NCI-H226 (cell line): ENCODE data around the gene ERCC3.
"Not testable (repeated sequence)": the region's sequence is repeated elsewhere in the genome, so short reads cannot be mapped to it uniquely, and the experiment has no call there.

ENCODE experiments used
- DNase-seq: peaks from one replicate; pipeline ENCODE4 v3.0.0-alpha.2; 2015

ERCC3 gene

DNA sequence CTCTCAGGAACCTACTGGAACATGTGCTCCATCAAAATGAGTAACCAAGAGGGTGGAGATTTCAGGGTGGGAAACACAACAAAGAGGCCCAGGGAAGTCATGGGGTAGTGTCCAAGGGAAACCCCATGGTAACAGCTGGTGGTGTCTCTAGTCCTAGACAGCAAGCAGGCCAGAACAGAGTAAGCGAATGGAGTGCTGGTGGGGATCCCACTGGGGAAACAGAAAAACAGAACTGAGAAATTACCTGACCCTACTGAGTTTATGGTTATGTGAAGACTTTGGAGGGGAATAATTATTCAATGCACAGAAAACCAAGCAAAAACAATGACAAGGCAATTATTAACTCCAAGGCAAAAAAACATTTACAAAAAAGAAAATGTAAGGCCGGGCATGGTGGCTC is 16.9 kb downstream of the ERCC3 start:
- DNase-seq: no peak

DNA sequence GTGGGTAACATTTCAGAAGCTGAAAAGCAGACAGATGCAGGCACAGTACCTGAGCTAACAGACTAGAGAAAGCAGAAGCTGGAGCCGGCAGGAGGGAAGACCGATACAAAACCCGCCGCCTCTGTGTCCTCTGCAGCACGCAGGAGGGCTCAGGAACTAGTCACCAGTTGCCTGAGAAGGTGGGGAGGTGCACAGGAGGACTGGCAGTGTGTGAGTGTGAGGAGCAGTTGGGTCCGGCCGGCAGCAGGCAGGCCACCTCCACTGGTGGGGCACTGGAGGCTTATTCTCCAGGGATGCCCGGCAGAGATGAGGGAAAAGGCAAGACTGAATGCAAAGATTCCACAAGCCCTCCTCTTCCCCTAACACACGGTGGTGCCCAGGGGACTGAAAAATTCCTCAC is 18.2 kb downstream of the ERCC3 start:
- DNase-seq: no peak

DNA sequence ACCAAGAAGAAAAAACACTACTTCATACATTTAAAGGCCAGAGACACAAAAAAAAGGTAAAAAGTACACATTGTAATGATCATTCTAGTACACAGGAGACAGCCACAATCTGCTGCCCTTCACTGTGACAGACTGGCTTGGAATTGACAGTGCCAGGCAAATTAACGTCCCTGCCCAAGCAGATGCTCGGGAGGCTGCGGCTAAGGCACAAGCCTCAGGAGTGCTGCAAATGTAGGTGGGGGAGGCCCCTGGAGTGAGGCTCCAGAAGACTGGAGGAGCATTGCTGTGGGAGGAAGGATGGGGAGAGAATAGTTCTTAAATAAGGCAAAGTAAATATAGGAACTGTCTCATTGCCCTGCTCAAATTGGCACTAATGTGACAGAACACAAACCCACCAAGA is 18.6 kb downstream of the ERCC3 start:
- no peak for DNase-seq

DNA sequence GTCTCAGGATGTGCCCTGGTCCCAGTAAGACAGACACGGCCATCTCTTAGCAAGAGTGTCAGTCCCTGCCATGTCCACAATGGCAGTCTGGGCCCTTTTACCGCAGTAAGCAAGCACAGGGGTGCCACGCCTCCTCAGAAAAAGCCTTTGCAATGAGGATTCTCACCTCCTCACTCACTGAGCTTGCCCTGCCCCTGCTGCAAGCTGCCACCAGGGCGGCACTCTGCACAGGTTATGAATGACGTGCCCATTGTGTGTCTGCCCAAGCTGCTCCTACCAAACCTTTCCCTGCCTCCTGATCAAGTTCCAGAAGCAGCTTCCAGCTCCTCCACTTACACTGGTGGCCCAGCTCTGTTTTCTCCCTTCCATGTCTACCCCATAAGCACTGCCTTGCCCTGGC is 23.3 kb downstream of the ERCC3 start:
- no peak for DNase-seq

DNA sequence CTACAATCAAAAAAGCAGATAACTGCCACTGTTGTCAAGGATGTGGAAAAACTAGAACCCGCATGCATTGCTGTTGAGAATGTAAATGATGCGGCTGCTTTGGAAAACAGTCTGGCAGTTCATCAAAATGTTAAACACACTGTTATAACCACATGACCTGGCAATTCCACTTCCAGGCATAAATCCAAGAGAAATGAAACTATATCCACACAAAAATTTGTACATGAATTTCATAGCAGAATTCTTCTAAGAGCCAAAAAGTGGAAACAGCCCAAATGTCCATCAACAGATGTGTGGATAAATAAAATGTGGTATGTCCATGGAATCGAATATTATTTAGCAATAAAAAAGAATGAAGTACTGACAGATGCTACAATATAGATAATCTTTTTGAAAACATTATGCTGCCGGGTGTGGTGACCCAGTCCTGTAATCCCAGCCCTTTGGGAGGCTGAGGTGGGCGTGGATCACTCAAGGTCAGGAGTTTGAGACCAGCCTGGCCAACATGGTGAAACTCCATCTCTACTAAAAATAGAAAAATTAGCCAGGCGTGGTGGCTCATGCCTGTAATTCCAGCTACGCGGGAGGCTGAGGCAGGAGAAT is 32.0 kb downstream of the ERCC3 start:
- no peak for DNase-seq

DNA sequence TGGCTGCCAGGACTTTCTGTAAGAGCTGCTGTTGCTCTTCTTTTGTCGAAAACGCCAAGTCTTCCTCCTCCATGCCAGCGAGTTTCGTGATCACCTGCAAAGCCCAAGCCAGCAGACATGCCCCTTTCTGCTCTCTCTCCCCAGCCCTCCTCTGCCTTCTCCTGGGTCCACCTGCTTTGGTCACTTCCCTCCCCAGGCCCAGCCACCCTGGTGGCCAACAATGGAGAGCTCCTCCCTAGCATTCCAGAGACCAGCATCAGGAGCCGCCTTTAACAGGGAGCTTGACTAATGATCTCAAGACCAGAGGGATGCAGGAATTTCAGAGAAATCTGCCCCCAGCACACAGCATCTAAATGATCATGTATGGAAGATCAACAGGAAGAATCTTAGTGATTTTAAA is 34.6 kb downstream of the ERCC3 start:
- DNase-seq: no peak

DNA sequence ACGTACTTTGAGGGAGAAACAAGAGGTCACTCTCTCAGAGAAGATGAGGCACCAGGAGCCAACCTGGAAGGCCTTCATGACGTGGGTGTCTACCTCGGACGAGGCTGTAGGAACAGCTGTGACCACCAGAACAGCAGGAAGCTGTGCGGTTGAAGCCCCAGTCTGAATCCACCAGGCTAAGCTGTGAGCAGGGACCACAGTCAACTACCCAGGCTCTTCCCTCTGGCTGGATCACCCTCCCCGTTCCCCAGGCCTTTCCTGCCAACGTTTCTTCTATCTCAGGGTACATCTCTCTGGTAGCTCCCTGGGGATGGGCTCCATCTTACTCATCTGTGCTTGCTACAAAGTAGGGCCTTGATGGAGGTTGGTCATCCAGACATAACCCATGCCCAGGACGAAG is 37.1 kb downstream of the ERCC3 start:
- DNase-seq: no peak

DNA sequence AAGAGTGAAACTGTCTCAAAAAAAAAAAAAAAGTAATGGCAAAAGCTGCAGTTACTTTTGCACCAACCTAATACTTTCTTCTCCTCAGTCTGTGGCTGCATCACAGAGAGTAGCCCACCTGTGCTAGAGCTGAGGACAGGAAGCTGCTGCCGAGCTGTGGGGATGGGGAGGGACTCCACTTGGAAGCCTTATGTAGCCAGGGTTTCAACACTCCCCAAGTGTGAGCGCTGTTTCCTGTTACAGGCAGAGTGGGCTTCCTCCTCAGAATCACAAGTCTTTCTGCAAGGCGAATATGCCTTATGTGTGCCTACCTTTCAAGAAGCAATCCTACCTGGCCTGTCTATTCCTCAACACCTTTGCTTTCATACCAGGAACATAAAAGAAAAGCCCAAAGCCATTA is 37.6 kb downstream of the ERCC3 start:
- DNase-seq: no peak

DNA sequence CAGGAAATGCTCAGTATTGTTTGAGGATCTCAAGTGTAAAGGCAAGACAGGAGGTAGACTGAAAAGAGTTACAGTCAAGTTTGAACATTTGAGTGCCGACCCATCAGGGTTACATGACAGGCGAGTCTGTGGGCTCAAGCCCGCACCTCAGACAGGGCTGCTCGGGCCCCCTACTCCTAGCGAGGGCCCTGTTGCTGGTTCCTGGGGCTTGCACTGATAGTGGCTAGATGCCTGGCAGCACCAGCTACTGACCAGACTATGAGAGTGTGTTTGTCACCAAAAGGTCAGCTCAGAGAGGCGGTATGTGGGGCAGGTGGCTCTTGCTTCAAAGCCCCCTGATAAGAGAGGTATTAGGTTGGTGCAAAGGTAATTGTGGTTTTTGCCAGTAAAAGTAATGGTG is 38.2 kb downstream of the ERCC3 start:
- no peak for DNase-seq

DNA sequence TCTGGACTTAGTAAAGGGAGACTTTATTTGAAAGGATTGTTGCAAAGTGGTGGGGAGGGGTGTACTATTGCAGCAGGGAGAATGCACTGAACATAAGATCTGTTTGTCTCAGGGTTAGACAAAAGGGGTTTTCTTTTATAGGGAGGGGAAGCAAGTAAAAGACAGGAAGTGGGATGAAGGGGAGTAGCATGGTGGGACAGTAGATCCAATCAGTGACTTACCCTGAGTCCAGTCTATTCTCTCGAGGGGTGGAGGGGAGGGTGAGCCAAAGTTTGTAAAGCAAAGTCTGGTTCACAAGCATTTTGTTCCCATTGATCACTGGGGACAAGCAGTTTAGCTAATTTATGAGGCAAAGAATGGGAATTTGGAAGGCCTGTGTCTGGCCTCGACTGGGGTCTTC is 38.8 kb downstream of the ERCC3 start:
- DNase-seq: no peak

DNA sequence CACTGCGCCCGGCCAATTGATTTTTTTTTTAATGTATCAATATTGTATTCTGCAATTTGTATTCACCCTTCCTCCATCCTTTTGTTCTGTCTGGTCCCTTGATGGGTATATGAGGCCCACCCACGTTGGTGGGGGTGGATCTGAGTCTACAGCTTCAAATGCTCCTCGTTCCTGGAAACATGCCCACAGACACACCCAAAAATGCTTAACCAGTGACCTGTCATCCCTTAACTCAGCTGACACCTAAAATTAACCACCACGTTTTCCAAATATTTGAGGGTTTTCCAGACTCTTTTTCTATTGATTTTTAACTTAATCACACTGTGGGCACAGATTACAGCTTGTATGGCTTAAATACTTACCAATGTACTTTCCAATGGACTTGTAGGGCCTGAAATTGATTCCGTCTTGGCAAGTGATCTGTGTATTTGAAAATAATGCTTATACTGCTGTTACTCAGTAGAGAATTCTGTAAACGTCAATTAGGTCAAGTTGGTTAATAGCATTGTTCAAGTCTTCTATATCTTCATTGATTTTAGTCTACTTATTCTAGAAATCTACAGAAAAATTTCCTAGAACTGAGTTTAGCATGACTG is 39.5 kb downstream of the ERCC3 start:
- DNase-seq: peak; percentile 42

DNA sequence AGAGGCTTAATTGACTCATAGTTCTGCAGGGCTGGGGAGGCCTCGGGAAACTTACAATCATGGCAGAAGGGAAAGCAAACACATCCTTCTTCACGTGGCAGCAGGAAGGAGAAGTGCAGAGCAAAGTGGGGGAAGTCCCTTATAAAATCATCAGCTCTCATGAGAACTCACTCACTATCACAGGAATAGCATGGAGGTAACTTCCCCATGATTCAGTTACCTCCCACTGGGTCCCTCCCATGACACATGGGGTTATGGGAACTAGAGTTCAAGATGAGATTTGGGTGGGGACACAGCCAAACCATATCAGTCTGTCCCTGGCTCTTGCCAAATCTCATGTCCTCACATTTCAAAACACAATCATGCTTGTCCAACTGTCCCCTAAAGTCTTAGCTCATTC is 52.8 kb downstream of the ERCC3 start:
- DNase-seq: not testable (repeated sequence)

DNA sequence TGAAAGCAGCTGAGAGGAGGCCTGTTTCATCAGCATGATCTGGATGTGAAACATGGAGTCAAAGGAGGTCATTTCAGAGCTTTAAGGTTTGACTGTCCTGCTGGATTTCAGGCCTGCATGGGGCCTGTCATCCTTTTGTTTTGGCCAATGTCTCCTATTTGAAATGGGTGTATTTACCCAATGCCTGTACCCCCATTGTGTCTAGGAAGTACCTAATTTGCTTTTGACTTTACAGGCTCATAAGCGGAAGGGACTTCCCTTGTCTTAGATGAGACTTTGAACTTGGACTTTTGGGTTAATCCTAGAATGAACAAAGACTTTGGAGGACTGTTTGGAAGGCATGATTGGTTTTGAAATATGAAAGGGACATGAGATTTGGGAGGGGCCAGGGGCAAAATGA is 54.5 kb downstream of the ERCC3 start:
- no peak for DNase-seq

DNA sequence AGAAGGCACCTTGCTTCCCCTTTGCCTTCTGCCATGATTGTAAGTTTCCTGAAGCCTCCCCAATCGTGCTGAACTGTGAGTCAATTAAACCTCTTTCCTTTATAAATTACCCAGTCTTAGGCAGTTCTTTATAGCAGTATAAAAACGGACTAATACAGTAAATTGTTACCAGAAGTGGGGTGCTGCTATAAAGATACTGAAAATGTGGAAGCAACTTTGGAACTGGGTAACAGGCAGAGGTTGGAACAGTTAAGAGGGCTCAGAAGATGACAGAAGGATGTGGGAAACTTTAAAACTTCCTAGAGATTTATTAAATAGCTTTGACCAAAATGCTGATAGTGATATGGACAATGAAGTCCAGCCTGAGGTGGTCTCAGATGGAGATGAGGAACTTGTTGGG is 56.2 kb downstream of the ERCC3 start:
- DNase-seq: not testable (repeated sequence)

DNA sequence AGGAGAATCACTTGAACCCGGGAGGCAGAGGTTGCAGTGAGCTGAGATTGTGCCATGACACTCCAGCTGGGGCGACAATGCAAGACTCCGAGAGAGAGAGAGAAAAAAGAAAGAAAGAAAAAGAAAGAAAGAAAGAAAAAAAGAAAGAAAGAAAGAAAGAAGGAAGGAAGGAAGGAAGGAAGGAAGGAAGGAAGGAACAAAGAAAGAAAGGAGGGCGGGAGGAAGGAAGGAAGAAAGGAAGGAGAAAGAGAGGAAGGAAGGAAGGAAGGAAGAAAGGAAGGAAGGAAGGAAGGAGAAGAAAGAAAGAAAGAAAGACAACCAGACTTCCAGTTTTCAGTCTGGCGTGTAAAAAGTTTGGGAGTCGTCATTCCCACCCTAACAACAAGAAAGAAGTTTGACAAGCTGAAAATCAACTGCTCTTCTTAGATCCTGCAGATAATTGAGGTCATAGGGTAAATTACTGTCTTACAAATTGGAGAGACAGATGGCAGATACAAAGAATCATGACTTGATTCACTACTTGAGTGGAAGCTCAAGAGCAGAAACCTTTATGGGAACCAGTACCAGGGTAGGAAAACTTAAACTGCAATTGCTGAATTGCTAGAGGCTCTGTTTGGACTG is 58.8 kb downstream of the ERCC3 start:
- no peak for DNase-seq

DNA sequence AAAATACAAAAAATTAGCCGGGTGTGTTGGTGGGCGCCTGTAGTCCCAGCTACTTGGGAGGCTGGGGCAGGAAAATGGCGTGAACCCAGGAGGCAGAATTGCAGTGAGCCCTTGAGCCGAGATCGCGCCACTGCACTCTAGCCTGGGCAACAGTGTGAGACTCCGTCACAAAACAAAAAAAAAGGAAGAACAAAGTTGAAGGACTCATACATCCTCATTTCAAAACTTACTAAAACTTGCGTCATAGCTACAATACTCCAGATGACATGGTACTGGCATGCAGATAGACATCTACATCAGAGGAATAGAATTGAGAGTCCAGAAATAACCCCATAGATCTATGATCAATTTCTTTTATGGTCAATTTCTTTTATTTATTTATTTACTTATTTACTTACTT is 60.2 kb downstream of the ERCC3 start:
- no peak for DNase-seq

DNA sequence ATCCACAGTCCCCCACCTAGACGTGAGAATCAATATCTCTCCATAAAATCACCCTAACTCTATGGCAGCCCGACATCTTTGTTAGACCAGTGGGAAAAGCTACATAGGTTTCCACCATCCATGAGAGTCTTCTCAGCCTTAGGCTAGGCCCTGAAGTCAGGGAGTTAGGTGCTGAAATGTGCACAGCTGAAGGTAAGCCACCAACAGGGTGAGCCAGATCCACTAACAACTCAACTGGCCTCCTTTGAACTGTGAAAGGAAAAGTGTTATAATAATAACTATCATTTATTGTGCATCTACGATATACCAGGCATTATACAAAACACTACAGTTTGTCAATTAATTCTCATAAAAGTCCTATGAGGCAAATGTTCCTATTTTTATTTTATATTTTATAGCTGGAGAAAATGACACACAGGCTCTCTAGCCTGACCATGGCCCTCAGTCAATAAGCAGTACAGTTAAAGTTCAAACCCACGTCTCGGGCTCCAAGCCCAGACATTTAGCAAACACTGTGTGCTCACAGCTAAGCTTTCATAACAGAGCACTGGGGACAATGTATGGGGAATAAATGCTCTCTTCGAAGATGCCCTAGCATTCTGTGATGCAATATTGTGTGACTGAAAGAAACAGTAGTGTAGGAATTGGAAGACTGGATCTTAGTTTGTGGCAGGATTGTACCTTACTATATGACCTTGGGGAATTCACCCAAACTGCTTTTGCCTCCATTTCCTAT is 62.6 kb downstream of the ERCC3 start:
- no peak for DNase-seq

DNA sequence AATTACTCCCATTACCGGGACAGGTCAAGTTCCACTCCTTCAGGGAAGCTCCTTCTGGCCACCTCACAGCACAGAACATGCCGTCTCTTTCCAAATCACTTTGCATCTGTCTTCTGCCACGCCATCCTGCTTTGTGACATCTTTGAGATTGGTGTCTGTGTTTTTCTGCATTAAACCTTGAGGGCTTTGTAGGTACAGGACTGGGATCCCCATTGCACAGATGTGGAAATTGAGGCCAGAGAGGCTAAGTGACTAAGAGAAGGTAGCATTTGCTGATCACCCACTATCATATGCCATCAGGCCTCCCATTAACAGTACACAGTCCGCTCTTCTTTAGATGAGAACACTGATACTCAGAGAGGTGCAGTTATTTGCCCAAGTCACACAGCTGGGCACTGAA is 64.4 kb downstream of the ERCC3 start:
- no peak for DNase-seq

DNA sequence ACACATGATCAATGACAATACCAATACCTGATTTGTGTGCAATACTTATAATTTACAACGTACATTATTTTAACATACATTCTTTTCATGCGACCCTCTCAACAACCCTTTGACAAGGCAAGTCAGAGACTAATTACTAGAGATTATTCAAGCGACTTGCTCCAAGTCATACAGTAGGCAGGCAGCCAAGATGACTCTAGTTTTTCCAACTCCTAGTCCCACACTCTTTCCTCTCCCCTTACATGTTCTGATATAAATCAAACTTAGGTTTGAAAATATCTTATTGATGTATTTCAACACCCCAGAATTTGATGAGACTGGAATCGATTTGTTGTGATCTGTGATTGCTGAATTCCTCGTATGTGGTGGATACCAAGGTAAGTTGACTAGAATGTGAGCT is 65.8 kb downstream of the ERCC3 start:
- DNase-seq: no peak

DNA sequence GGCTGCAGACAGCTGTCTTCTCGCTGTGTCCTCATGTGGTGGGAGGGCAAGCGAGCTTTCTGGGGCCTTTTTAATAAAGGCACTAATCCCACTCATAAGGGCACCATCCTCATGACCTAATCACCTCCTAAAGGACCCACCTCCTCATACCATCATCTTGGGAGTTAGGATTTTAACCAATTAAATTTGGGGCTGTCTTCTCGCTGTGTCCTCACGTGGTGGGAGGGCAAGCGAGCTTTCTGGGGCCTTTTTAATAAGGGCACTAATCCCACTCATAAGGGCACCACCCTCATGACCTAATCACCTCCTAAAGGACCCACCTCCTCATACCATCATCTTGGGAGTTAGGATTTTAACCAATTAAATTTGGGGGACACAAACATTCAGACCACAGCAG is 66.7 kb downstream of the ERCC3 start:
- not testable (repeated sequence) for DNase-seq

DNA sequence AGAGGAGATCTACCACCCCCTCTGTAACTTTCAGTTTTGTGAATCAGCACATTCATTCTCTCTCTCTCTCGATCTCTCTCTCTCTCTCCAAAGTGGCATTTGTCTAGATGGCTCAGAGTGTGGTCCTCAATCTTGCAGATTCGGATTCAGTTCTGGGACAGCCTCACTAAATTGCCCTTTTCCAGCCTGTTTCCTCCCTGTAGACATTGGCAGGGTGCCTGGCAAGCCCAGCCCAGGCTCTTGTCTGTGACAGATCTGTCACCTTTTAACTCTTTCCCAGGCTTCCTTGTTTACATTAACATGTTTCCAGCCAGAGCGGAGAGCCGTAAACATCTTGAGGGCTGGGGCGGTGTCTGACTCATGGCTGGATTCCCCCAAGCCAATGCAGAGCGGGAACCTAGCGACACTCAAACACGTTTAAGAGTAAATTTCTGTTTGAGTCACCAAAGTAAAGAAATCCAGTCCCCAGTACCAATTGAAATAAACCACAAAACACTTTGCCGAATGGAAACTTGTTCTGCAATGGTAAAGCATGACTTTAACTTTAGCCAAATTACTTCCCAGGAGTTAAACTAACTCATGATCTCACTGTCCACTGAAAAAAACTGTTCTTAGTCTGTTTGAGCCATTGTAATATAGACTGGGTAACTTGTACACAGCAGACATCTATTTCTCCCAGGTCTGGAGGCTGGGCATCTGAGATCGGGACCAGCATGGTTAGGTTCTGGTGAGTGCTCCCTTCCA is 67.3 kb downstream of the ERCC3 start:
- no peak for DNase-seq

DNA sequence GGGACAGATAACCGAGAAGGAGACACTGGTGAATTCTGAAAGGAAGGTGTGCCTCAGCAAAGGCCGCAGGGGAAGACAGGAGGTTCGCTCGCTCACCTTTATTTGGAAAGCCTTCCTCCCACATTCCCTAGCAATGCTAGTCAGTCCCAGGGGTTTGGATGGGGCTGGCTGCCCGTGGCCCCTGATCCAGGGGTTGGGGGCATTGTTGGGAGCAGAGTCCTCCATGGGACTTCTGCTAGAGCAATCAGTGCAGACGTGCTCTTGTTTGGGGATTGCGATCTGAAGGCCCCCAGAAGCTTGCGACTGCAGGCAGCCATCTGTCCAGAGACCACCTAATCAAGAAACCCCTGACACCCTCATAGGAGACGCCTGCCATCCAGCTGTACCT is 67.8 kb downstream of the ERCC3 start:
- DNase-seq: no peak

DNA sequence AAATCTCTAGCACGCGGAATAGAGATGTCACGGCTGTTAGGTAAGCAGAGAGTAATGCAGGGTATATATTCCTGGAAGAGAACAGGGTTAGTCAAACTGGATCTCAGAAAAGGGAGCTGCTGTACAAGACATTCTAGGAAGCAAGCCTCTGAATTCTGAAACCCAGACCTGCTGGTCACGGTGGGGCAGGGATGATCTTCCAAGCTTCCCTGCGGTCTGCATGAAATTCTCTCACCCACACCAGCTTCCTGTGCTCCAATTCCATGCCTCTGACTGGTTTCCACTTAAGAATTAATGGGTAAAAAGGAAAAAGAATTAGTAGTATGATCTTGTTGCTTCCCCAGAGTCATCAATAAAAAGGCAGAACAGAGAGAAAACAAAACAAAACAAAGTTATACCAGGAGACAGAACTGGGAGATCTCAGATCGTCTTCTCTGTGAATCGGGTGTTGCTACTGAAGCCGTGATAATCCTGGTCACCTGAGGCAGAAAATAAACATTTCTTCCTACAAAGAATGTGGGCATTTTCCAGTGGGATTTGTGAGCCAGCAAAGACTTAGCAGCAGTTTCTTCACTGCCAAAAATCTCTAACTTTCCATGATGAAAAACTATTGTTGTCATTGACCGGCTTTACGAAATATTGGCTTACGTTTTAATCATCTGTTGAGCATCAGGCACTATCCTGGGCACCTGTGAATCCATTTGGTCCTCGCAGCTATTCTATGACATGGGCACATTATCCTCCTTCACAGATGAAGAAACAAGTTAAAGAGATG is 68.6 kb downstream of the ERCC3 start:
- no peak for DNase-seq
